Left lung (tissue), 10 donors: ENCODE results near the gene ATP1A2. TPM values are rescaled to one million over a fixed set of nuclear protein-coding genes. Genes with fewer than 3 reads are reported as not detected.

Experiments
- ATAC-seq: fragments of 200-7000 bp; cut with Tn5 transposase; one replicate; pipeline ENCODE4 v1.9.1; 2020; ENCODE audit warnings: moderate library complexity
- DNase-seq, 4 donors: peaks; one replicate each; pipeline ENCODE4 v3.0.0-alpha.2; 2013 to 2020
- H3K27ac ChIP-seq, 2 donors: fragments of 200-600 bp; sonication (generic) in 1 of 2; one replicate each; pipeline versions ENCODE4 v1.5.0 to v1.8.0; 2020 to 2021
- H3K27me3 ChIP-seq, 2 donors: fragments of 200-600 bp; sonication (generic) in 1 of 2; one replicate each; pipeline versions ENCODE4 v1.5.0 to v1.8.0; 2020 to 2021
- H3K36me3 ChIP-seq, 2 donors: fragments of 200-600 bp; sonication (generic) in 1 of 2; one replicate each; pipeline versions ENCODE4 v1.5.0 to v1.8.0; 2020 to 2021
- H3K4me1 ChIP-seq, 2 donors: fragments of 200-600 bp; one replicate each; pipeline ENCODE4 v1.8.0; 2021
- H3K4me3 ChIP-seq, 2 donors: fragments of 200-600 bp; sonication (generic) in 1 of 2; one replicate each; pipeline versions ENCODE4 v1.5.0 to v1.8.0; 2020 to 2021; ENCODE audit warnings: mild to moderate bottlenecking in 1 of 2
- H3K9me3 ChIP-seq, 2 donors: fragments of 200-600 bp; sonication (generic) in 1 of 2; one replicate each; pipeline versions ENCODE4 v1.5.0 to v1.8.0; 2020 to 2021
- CTCF ChIP-seq, 2 donors: fragments of 200-600 bp; sonication (generic) in 1 of 2; IDR thresholded peaks; one replicate each; pipeline versions ENCODE4 v1.5.0 to v1.8.0; 2021; ENCODE audit warnings: antibody characterized with exemption in 2 of 2
- intact Hi-C, 2 donors: fragments of 100-400 bp; cut with DNase I; formaldehyde crosslinking; loops; one replicate each; pipeline versions ENCODE4 v1.11.2 to v1.14.2; 2022
- polyA plus RNA-seq, 6 donors: library from polyadenylated mRNA; unstranded; fragments of 120-200 nt; gene quantifications; one replicate each; pipeline ENCODE4 v1.2.1, GENCODE V29; 2013; ENCODE audit not compliant: insufficient read length in 6 of 6
- total RNA-seq, 2 donors: library from RNA; stranded (reverse); fragmentation: NEBNext Ultra II Directional; extraction: Animal tissue kit (Norgen Biotek cat#: 25700); gene quantifications; one replicate each; pipeline ENCODE4 v1.2.1, GENCODE V29; 2021
- donor health status: DM: no; HTN: yes; CAD: no.
- donor health status: DM: no; HTN: no; CAD: no.

ATP1A2 gene
- total and polyA plus RNA-seq, 8 donors, result 2.8 to 15.9 (median 10.4) TPM

- Histone ChIP-seq H3K36me3 (no peaks in the 10 kb centered on the region), H3K4me3 (no peak overlapping the region), H3K27me3 (no peaks in the 10 kb centered on the region), H3K4me1 (peaks cover 0 to 1% of the 10 kb centered on the region in 2 donors), H3K27ac (no peak overlapping the region), H3K9me3 (no peaks in the 10 kb centered on the region)
- intact Hi-C loops, result no loop called here
- no peak for TF ChIP-seq CTCF (IDR thresholded peaks at IDR 0.05)
- ATAC-seq (no peak), DNase-seq (no peak)
These were observed 14.0 kb downstream of the ATP1A2 start for GRCh38 chr1:160129558-160129957.

GRCh38 chr1:160129966-160130365 is 14.4 kb downstream of the ATP1A2 start:
- DNase-seq, result no peak
- H3K27me3 ChIP-seq, result no peaks in the 10 kb centered on the region
- H3K4me3 ChIP-seq, result no peak overlapping the region
- intact Hi-C loops, result no loop called here
- ATAC-seq, result no peak
- no peaks in the 10 kb centered on the region for H3K9me3 ChIP-seq
- no peaks in the 10 kb centered on the region for H3K36me3 ChIP-seq
- H3K4me1 ChIP-seq, result no peaks in the 10 kb centered on the region
- no peak overlapping the region for H3K27ac ChIP-seq
- no peak for TF ChIP-seq CTCF (IDR thresholded peaks at IDR 0.05)

GRCh38 chr1:160130486-160130885 is 14.9 kb downstream of the ATP1A2 start:
- no peak for DNase-seq
- intact Hi-C loops, result no loop called here
- no peaks in the 10 kb centered on the region for H3K27me3 ChIP-seq
- ATAC-seq, result no peak
- H3K9me3 ChIP-seq, result no peaks in the 10 kb centered on the region
- no peaks in the 10 kb centered on the region for H3K4me1 ChIP-seq
- no peak overlapping the region for H3K4me3 ChIP-seq
- H3K36me3 ChIP-seq, result no peaks in the 10 kb centered on the region
- no peak for TF ChIP-seq CTCF (IDR thresholded peaks at IDR 0.05)
- H3K27ac ChIP-seq, result no peak overlapping the region

- H3K9me3 ChIP-seq, result no peaks in the 10 kb centered on the region
- ATAC-seq, result no peak
- intact Hi-C loops, result no loop called here
- no peak for DNase-seq
- no peaks in the 10 kb centered on the region for H3K4me1 ChIP-seq
- no peak overlapping the region for H3K4me3 ChIP-seq
- H3K27me3 ChIP-seq, result no peaks in the 10 kb centered on the region
- no peak for TF ChIP-seq CTCF (IDR thresholded peaks at IDR 0.05)
- no peaks in the 10 kb centered on the region for H3K36me3 ChIP-seq
- H3K27ac ChIP-seq, result no peak overlapping the region
These were observed 15.4 kb downstream of the ATP1A2 start for GRCh38 chr1:160130939-160131338.

GRCh38 chr1:160131803-160132565 is 16.4 kb downstream of the ATP1A2 start:
- Histone ChIP-seq H3K4me1 (no peaks in the 10 kb centered on the region), H3K4me3 (no peak overlapping the region), H3K36me3 (no peaks in the 10 kb centered on the region), H3K9me3 (no peaks in the 10 kb centered on the region), H3K27ac (no peak overlapping the region), H3K27me3 (no peaks in the 10 kb centered on the region)
- no peak for TF ChIP-seq CTCF (IDR thresholded peaks at IDR 0.05)
- intact Hi-C loops, result no loop called here
- no peak for DNase-seq
- ATAC-seq, result no peak
